ENCODE data around the gene SLK. TPM values are rescaled to one million over a fixed set of nuclear protein-coding genes. Genes with fewer than 3 reads are reported as not detected.

Gene SLK
- total RNA-seq, 3 donors from 2014 or later = 45.7 to 75.8 (median 46.7) TPM

- H3K4me3 ChIP-seq = no peak overlapping the region
- H3K9me3 ChIP-seq = no peaks in the 10 kb centered on the region
- no peaks in the 10 kb centered on the region for H3K4me1 ChIP-seq (ENCODE audit: low read depth)
- DNase-seq (no peak), ATAC-seq (no peak)
- intact Hi-C loops (cut with DNase I, micrococcal nuclease) = no loop called here
- TF ChIP-seq, protein P1, sequence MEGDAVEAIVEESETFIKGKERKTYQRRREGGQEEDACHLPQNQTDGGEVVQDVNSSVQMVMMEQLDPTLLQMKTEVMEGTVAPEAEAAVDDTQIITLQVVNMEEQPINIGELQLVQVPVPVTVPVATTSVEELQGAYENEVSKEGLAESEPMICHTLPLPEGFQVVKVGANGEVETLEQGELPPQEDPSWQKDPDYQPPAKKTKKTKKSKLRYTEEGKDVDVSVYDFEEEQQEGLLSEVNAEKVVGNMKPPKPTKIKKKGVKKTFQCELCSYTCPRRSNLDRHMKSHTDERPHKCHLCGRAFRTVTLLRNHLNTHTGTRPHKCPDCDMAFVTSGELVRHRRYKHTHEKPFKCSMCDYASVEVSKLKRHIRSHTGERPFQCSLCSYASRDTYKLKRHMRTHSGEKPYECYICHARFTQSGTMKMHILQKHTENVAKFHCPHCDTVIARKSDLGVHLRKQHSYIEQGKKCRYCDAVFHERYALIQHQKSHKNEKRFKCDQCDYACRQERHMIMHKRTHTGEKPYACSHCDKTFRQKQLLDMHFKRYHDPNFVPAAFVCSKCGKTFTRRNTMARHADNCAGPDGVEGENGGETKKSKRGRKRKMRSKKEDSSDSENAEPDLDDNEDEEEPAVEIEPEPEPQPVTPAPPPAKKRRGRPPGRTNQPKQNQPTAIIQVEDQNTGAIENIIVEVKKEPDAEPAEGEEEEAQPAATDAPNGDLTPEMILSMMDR (IDR thresholded peaks at IDR 0.05) = no peak
- no peaks in the 10 kb centered on the region for H3K36me3 ChIP-seq (ENCODE audit: low read depth)
Observed at GRCh38 chr10:103991393-103992128, 24.6 kb downstream of the SLK start.

DNA sequence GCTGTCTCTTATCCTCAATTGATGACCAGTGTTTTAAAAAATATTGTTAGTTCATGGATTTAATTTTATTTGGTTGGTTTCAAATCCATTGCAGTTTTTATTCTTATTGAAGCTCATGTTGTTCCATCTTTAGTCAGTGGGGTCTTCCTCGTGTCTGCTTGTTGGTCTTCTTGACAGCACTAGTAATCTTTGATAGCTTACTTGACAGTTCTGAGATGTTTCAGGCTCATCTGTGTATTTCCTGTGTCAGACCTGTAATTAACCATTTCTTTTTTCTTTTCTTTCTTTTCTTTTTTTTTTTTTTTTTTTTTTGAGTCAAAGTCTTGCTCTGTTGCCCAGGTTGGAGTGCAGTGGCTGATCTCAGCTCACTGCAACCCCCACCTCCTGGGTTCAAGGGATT is 28.2 kb downstream of the SLK start:
- TF ChIP-seq, protein P1 (IDR thresholded peaks at IDR 0.05) = no peak
- DNase-seq (no peak), ATAC-seq (no peak)
- Histone ChIP-seq H3K36me3 (ENCODE audit: low read depth) (no peaks in the 10 kb centered on the region), H3K9me3 (no peaks in the 10 kb centered on the region), H3K4me3 (no peak overlapping the region), H3K4me1 (ENCODE audit: low read depth) (no peaks in the 10 kb centered on the region)
- intact Hi-C loops (cut with DNase I, micrococcal nuclease) = no loop called here

- no peak for ATAC-seq
- DNase-seq = no peak
- Histone ChIP-seq H3K36me3 (ENCODE audit: low read depth) (no peaks in the 10 kb centered on the region), H3K9me3 (no peaks in the 10 kb centered on the region), H3K4me1 (ENCODE audit: low read depth) (no peaks in the 10 kb centered on the region), H3K4me3 (no peak overlapping the region)
- TF ChIP-seq, protein P1 (IDR thresholded peaks at IDR 0.05) = no peak
- intact Hi-C loops (cut with DNase I, micrococcal nuclease) = no loop called here
Observed at GRCh38 chr10:103998805-103999204, 31.9 kb downstream of the SLK start.

DNA sequence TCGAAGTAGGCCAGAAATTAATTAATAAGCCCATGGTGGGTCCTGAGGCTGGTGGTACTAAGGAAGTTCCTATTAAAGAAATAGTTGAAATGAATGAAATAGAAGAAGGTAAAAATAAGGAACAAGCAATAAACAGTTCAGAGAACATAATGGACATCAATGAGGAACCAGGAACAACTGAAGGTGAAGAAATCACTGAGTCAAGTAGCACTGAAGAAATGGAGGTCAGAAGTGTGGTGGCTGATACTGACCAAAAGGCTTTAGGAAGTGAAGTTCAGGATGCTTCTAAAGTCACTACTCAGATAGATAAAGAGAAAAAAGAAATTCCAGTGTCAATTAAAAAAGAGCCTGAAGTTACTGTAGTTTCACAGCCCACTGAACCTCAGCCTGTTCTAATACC is 36.0 kb downstream of the SLK start:
- intact Hi-C loops (cut with DNase I, micrococcal nuclease) = no loop called here

DNA sequence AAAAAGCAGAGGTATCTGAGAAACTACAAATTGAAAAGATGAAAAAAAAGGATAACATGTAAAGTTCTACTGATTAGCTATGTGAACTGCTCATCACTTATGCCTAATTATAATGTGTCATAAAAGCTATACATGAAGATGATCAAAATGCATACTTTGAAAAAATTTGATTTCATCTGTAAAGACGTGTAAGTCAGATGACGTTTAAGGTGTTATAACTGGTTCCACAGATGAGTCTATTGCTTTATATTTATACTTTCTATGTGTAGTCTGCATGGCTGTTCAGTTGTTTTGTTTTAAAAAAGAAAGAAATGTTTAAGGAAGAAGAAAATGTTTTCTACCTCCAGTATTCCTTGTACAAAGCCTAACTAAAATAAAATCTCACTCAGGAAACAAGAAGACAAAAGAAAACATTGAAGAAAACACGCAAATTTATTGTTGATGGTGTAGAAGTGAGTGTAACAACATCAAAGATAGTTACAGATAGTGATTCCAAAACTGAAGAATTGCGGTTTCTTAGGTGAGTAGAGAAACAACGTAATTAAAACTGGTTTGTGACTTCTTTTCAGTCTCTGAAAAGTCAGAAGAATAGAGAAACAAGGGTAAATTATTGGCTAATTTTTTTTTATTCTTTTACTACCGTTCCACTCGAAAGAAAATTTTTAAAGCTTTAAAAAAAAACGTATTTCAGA is 38.4 kb downstream of the SLK start:
- Histone ChIP-seq H3K4me3 (no peak overlapping the region), H3K4me1 (ENCODE audit: low read depth) (no peaks in the 10 kb centered on the region), H3K9me3 (no peaks in the 10 kb centered on the region), H3K36me3 (ENCODE audit: low read depth) (no peaks in the 10 kb centered on the region)
- no peak for ATAC-seq
- intact Hi-C loops (cut with DNase I, micrococcal nuclease) = no loop called here
- DNase-seq = no peak
- TF ChIP-seq, protein P1 (IDR thresholded peaks at IDR 0.05) = no peak

More for the DNA sequence above, 36.0 kb downstream of the SLK start:
- Histone ChIP-seq H3K36me3 (ENCODE audit: low read depth) (no peaks in the 10 kb centered on the region), H3K9me3 (no peaks in the 10 kb centered on the region), H3K4me1 (ENCODE audit: low read depth) (no peaks in the 10 kb centered on the region), H3K4me3 (no peak overlapping the region)
- DNase-seq = no peak
- ATAC-seq = no peak
- TF ChIP-seq, protein P1 (IDR thresholded peaks at IDR 0.05) = no peak
